GM21360 (cell line): Measurements from ENCODE around the gene PRPF38B.

Source experiments
- ATAC-seq: cut with Tn5 transposase; IDR thresholded peaks from one replicate; pipeline ENCODE4 v1.9.1; 2021; ENCODE audit warnings: mild to moderate bottlenecking, moderate library complexity; ENCODE audit not compliant: unreplicated experiment

The PRPF38B gene

DNA sequence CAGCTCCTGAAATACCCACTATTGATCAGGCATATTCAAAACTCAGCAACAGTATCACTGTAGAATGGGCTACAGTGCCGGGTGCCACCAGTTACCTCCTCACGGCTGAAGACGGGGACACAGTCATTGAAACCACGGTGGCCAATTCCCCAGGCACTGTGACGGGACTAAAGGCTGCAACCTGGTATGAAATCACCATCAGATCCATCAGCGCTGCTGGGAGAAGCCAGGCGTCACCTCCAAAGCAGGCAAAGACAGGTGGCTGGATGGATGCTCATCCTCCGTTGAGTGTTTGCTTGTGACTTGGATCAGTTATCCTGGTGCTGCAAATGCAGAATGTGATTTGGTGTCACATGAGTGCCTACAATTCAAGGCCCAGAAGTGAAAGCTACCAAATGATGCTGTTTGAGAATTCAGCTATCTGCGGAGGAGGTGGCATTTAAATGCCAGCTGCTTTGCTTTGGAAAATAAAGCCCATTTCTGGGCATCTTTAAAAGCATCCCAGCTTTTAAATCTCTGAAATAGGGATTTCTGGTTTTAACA, 25.7 kb downstream of the PRPF38B start:
- ATAC-seq, result no peak

- no peak for ATAC-seq
Observed at GRCh38 chr1:108718927-108719655, 27.0 kb downstream of the PRPF38B start.

- no peak for ATAC-seq
Observed at GRCh38 chr1:108719656-108720435, 27.7 kb downstream of the PRPF38B start.

- ATAC-seq, result no peak
Observed at GRCh38 chr1:108722292-108722691, 30.2 kb downstream of the PRPF38B start.

DNA sequence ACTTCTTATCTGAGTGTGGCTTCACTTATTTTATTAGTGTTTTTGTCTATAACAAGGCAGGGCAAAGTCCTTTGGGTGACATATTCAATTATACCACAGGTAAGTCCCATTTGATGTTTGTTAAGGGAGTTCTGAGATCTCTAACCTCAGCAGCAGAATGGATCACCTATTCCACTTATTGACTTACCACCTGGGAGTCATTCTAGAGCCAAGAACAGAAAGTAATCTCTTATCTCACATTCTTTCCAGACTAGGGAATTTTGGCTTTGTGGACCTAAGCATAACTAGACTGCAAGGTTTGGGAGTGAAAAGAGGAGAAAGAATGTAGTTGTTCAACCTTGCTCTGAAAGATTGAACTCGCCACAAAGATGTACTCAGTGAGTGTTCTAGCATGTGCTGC, 33.8 kb downstream of the PRPF38B start:
- ATAC-seq, result no peak

DNA sequence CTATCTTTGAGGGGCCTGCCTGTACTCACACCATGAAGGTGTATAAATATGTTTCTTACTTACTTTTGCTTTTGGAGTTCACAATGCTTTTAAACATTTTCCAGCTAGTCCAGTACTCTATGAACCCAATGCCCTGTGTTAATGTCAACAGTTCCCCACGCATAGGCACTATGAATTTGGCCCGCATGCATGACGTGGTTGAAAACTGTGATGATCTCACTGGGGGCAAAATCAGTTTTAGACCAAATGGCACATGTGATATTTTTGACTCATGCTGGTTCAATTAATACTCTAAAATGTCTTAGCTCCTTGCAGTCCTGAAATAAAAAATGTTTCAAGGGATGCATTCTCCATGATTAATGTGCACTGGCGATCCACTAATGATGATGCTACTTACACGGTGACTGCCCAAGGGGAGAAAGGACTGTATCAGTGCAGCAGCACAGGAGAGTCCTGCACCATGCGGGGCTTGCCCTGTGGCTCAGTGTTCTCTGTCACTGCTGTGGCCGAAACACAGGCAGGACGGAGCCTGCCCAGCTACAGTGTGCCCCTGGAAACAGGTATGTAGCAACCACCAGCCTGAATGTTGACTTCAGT, 36.3 kb downstream of the PRPF38B start:
- no peak for ATAC-seq

GRCh38 chr1:108729481-108729880, 37.4 kb downstream of the PRPF38B start:
- ATAC-seq, result no peak

- no peak for ATAC-seq
Observed at GRCh38 chr1:108732398-108732797, 40.3 kb downstream of the PRPF38B start.

DNA sequence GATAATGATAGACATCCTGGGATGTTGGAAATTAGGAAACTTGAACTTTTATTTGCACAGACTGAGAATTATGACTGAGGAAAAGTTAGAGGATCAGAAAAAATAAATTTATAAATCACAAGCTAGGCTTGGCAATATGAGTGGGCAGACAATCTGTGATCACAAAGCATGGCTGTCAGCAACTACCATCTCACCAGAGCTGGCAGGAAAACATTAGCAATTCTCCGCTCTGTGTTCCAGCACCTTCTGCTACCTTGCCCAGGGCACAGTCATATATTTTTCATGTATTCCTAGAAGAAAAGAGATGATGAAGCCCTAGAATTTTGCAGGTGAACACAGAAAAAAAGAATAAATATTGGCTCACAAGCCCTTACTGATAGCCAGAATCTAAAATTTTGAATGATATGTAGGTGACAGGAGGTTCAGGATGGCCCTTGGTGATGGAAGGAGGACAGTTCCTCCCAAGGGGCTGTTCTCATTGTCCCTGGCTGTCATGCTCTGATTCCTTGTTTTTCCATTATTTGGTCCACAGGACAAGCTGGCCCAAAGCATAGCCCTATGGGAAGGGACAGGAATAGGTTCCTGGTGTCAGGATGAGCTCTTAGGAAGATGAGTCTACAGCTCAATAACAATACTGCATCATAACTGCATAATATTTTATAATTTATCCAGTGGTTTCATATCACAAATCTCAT, 42.2 kb downstream of the PRPF38B start:
- ATAC-seq, result no peak

DNA sequence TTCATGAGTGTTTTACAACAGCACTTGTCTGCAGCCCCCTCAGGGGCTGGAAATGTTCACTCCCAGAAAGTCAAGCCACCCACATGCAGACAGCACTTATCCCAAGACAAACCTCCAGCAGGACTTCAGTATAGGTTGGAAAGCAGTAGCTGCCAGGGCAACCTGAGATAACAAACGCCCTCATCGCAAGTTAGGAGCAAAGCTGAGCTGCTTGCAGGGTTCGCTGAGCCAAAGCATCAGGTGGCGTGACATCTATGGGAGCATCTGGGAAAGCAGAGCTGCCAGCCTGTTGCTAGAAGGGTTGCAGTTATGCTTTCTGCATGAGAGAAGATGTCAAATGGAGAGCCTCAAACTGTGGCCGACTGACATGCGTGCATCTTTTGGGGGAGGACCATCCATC, 50.1 kb downstream of the PRPF38B start:
- ATAC-seq, result no peak

- no peak for ATAC-seq
Observed at GRCh38 chr1:108745980-108746381, 53.9 kb downstream of the PRPF38B start.

DNA sequence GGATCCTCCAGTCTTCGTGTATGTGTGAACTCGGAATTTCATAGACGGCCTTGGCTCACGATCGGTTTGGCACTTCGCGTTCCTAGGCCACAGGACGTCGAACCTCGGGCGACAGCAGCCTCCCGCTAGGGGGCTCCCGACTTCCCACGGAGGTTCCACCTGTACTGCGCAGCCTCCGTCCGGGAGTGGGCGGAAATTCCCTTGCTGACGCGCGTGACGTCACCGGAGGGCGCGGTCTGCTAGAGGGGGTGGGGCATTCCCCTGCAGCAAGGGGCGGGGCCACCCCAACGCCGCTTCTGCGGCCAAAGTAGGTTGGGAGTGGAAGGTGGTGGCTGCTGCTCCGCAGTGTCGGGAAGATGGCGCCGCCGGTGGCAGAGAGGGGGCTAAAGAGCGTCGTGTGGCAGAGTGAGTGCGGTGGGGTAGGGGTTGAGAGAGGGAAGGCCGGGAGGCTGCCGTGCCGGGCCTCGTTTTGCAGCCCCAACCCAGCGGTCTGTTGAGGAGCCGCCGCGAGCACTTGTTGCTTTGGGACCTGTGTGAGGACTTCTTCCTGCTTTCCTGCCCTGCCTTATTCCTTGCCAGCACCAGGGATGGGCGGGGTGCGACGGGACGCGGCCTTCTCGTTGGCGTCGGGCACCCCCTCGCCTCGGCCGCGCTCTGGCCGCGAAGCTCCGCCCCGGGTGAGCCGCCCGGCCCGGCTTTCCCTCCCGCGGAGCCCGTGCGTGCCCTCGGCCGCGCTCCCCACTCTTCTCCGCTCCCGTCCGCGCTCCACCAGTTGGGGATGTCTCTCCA, 54.5 kb downstream of the PRPF38B start, which contains the start of gene STXBP3:
Gene STXBP3, plus strand, starts transcription at position 293 of the 789 bp plus-strand sequence. Its CDS starts 64 bp downstream, at position 357.
- ATAC-seq, result peak; percentile 84

GRCh38 chr1:108747171-108747850, 55.2 kb downstream of the PRPF38B start:
- peak; percentile 24 for ATAC-seq

GRCh38 chr1:108747898-108748297, 55.8 kb downstream of the PRPF38B start:
- ATAC-seq, result no peak

- no peak for ATAC-seq
Observed at GRCh38 chr1:108749081-108749480, 57.0 kb downstream of the PRPF38B start.

GRCh38 chr1:108750476-108751181, 58.5 kb downstream of the PRPF38B start:
- ATAC-seq, result no peak
